Choroid plexus epithelial cell (primary cell): Measurements from ENCODE around the gene ESR1.

Experiments used
- DNase-seq: peaks from one replicate; pipeline ENCODE4 v3.0.0-alpha.2; 2010; ENCODE audit warnings: low read depth
- H3K4me3 ChIP-seq: 2 replicates; pipeline ENCODE4 v1.5.1; 2011; ENCODE audit warnings: low read depth, mild to moderate bottlenecking, control low read depth, low read length, moderate library complexity
- TF ChIP-seq, protein P1 (sequence below): conservative IDR thresholded peaks from 2 replicates; pipeline ENCODE4 v1.5.1; 2011; ENCODE audit warnings: low read depth, mild to moderate bottlenecking, control low read depth, inconsistent platforms, low read length, moderate library complexity

The ESR1 gene

GRCh38 chr6:152155792-152156191 is 348.3 kb downstream of the ESR1 start:
- TF ChIP-seq, protein P1, sequence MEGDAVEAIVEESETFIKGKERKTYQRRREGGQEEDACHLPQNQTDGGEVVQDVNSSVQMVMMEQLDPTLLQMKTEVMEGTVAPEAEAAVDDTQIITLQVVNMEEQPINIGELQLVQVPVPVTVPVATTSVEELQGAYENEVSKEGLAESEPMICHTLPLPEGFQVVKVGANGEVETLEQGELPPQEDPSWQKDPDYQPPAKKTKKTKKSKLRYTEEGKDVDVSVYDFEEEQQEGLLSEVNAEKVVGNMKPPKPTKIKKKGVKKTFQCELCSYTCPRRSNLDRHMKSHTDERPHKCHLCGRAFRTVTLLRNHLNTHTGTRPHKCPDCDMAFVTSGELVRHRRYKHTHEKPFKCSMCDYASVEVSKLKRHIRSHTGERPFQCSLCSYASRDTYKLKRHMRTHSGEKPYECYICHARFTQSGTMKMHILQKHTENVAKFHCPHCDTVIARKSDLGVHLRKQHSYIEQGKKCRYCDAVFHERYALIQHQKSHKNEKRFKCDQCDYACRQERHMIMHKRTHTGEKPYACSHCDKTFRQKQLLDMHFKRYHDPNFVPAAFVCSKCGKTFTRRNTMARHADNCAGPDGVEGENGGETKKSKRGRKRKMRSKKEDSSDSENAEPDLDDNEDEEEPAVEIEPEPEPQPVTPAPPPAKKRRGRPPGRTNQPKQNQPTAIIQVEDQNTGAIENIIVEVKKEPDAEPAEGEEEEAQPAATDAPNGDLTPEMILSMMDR, result no peak
- no peak for DNase-seq
- H3K4me3 ChIP-seq, result no peak overlapping the region

GRCh38 chr6:152160346-152160745 is 352.9 kb downstream of the ESR1 start:
- no peak for DNase-seq
- TF ChIP-seq, protein P1, result no peak
- no peak overlapping the region for H3K4me3 ChIP-seq

GRCh38 chr6:152161501-152161900 is 354.0 kb downstream of the ESR1 start:
- H3K4me3 ChIP-seq, result no peak overlapping the region
- TF ChIP-seq, protein P1, result no peak
- peak; percentile 85 for DNase-seq

DNA sequence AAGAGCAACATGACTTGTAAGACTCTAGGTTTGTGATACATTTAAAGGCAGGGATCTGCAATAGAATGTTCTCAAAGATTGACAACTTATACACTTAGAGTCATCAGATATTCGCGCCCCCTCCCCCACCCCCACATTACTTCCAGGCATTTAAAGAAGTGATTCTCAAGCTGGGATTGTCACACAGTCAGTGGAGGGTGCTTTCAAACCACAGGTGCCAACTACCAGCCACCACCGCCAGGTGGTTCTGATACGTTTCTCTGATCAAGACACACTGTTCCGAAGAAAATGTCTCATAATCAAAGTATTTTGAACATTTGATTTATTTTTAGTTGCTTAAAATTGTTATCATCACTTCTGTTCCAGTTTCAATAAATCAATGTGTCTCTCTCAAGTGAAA is 357.5 kb downstream of the ESR1 start:
- no peak for DNase-seq
- TF ChIP-seq, protein P1, result no peak
- H3K4me3 ChIP-seq, result no peak overlapping the region

GRCh38 chr6:152166497-152166896 is 359.0 kb downstream of the ESR1 start:
- TF ChIP-seq, protein P1, result no peak
- H3K4me3 ChIP-seq, result no peak overlapping the region
- DNase-seq, result no peak

- no peak for DNase-seq
- TF ChIP-seq, protein P1, result no peak
- H3K4me3 ChIP-seq, result no peak overlapping the region
Measured at GRCh38 chr6:152166897-152167296, 359.4 kb downstream of the ESR1 start.
